Activated T-cell treated with anti-CD3 and anti-CD28 coated beads for 1 hour (primary cell): ENCODE measurements around the gene RBM5.

Source experiments
- DNase-seq: peaks from one replicate; pipeline ENCODE4 v3.0.0-alpha.2; 2020; ENCODE audit warnings: low read depth

RBM5 gene

DNA sequence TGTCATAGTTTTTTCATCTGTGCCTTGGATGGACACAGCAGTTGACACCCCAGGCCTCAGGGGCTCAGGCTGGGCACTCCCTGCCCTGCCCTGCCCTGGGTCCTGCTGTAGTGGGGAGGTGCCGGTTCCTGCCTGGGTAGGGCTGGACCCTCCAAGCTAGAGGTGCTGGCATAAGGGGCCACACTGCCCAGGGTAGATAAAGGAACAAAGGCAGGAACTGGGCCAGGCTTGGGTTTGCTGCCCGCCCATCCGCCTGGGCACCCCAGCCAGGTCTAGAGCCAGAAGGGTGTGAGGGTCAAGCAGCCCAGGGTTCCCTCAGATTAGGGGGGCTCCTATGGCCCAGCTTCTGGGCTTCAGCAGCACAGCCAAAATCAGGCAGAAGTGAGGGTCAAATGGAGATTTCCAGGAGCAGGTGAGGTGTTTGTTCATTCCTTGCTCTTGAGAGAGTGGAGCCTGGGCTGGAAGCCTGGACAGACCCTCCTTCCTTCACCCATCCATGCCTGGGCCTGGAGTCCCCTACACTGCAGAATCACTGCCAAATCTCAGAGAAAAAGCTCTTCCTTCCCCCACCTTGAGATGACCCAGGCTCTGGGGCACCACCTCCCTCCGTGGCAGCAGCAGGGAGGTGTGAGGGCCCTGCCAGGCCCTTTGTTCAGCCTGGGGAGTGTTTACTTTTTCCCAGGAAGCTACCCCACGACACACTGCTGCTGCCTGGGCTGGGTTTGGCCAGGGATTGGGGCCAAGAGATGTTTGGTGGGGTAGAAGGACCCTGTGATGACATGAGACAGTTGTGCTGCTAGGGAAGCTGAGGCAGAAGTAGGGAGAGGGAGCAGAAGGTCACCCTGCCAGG, 73.5 kb downstream of the RBM5 start:
- no peak for DNase-seq

DNA sequence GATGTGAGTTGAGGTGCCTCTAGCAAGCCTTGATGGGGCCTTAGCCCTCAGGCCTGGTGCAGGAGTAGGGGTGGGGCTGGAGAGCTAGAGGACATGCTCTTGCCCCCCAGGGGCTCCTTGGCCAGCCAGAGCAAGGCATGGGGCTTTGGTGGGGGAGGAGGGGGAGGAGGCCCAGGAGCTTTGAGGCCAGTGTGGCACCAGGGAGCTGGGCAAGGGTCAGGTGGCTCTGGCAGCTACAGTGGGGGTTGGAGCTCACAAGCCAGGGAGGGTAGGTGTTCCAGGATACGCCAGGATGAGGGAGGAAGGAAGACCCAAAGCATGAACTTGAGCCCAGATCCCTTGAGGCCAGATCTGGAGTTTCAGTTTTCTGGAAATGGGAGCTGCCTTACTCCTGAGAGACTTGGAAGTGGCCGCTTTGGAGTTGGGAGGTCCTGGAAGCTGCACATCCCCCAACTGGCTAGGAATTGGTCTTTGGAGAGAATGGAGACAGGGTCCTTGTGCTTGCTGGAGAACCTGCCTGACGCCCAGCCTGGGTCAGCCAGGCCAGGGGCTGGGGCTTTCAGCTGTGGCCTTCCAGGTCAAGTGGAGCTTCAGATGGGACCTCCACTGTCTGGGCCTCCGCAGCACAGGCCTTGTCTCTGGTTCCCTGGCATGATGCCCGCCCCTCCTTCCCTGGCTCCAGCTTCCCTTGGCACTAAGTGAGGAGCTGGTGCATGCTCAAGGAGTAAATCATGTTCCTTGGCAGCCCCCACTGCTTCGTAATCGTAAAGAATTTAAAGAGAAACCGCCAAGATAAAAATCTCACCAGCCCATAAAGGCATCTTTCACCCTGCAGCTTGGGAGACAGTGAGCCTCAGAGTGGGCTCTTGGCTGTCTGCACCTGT, 75.1 kb downstream of the RBM5 start:
- DNase-seq, result no peak

DNA sequence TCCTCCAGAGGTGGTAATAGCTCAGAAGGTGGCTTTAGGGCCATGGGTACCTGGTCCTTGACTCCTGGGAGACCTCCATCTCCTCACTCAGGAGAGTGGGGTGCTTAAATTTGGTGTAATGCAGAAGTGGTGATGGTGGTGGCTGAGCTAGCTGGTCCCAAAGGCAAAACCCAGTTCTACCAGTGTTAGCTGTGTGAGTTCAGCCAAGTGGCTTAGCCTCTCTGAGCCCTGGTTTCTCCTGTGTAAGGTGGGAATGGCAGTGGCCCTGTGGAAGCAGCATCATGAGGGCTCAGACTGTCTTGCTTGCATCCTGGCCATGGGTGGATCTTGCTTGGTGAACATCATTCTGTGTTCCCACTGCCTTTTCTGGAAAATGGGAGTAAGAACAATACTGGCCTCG, 75.8 kb downstream of the RBM5 start:
- no peak for DNase-seq

DNA sequence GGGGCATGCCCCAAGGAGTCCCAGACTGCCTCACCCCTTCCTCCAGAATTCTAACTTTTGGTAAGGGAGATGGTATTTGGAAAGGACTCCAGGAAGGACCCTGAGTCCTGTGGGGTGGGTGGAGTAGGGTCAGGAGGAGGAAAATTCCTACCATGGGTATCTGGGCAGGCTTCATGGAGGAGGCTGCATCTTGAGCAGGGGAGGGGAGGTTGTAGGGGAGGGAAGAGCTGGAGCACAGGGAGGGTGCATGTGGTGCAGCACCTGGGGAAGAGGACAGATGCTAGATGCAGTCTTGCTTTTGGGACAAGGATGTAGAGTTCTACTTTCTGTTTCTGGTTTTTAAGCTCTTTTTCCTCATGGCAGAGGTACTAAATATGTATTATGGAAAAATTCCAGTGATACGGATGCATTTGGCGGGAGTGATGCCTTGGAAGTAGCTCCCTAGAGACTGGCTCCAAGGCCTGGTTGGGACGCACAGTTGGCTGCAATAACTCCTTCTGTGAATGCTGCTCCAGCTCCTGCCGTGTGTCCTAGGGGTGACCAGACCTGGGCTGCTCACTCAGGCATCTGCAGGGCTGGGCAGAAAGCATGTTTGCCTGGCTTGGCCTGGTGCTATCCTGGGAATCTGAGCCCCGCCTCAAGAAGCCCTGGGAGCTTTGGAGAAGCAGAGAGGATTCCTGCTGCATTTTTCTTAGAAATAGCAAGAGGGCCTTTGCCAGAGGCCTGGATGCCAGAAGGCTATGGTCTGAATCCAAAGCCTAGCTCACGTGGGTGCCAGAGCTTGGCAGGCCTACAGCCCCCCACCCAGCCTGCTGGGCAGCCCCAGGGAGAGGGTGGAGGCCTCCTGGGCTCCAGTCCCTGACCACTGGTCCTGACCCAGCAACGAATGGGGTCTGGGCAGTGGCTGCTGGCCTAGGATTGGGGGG, 76.5 kb downstream of the RBM5 start:
- DNase-seq, result no peak

DNA sequence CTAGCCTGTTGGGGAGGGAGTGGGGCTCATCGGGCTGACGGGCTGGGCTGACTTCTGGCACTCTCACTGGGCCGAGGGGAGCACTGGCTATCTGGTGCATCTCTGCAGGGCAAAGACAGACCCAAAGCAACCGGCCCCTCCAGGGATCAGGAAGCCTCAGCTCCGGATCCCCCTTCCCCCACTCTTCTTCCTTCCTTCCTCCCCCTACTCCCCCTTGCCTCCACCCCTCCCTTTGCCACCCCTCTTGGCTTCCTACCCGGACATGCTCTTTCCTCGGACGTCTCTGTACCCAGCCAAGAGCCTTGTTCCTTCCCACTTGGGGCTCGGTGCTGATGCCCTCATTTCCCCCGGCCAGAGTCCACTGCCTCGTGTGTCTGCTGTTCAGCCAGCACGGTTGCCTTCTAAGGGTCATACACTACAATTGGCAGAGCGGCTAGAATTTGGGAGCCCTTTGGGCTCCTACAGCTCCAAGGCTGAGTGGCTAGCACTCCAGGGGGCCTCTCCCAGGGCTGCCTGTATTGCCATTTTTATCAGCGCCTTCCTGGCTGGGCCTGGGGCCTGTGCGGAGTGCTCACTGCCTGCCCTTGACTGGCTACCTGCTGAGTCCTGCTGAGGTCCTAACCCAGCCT, 77.3 kb downstream of the RBM5 start:
- DNase-seq, result no peak

DNA sequence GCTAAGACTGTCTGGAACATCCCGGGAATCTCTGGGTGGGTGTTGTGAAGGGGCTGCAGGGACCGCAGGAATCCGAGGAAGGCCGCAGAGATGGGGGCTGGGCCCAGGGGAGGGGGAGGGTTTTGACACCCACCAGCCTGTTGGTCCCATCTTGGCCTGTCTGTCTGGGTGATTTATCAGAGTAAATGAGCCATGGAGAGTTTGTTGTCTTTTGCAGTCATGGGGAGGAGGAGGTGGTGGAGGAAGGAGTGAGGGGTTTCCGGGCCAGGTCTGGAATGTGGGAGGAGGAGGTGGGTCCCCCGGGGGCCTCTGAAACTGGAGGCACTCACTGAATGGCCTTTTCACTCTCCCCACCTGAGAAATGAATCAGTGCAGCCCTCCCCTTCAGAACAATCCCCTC, 77.9 kb downstream of the RBM5 start:
- DNase-seq, result no peak

DNA sequence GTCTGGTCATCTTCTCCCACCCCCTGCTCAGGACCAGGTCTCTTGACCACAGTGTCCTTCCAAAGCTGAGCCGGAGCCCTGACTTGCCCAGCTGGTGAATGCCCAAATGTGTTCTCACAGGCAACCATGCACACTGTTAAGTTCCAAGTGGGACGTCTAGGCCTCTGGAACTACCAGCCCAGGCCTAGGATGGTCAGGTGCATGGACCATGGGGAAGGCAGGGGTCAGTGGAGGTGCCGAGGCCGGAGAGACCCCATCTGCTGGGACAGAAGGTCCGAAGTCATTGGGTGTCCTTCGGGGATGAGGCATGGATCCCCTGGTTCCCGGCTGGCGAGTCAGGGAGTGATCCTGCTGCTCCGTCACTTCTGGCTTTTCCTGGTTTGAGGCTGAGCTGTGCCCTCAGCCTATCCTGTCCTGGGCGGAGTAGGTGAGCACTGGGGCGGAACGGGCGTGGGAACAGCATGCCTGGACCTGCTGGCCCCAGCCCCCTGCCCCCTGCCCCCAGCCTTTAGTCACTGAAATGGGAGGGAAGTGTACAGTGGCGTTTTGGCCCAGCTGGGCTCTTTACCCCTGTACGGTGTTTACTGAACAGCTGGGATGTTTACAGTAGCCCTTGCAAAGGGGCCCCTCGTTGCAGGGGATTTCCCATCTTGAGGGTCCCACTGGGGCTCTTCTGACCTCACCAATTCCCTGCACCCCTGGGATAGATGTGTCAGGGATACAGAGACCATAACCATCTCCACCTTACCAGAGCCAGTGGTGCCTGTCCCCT, 78.5 kb downstream of the RBM5 start:
- no peak for DNase-seq

DNA sequence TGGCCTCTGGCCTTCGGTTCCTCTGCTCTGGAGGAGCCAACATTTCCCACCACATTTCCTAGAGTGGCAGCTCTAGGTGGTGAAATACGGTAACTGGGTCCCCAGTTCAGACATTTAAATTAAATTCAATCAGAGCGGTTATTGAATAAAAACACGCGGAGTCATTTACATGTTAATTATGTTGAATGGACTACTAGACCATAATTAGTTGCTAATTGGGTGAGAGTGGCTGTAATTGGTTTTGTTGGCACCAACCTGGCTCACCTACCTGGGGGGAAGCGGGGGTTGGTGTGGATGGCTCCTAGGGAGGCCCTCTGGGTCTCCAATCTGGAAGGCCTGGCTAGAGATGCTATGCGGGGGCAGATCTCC, 79.1 kb downstream of the RBM5 start:
- DNase-seq, result no peak

DNA sequence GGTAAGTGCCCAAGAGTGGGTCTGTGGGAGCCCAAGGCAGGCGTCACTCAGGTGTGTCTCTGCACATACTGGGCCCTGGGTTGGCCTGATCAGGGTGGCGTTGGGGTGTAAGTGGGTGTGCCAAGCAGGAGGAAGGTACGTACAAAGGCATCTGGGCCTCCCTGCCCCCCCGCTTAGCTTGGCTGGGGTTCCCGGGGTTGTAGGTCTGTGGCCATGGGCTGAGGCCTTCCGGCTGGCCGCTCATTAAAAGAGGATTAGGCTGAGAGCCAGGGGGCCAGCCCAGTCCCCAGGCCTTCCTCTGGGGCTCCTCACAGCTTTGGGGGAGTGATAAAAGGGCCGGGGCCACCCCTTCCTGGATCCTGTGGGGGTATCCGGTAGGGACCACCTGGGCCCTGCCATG, 79.7 kb downstream of the RBM5 start:
- DNase-seq, result no peak
